ENCODE measurements around the gene CAPNS1.
"Not testable (repeated sequence)": the region's sequence is repeated elsewhere in the genome, so short reads cannot be mapped to it uniquely, and the experiment has no call there.

Gene CAPNS1

GRCh38 chr19:36182612-36183244, 42.9 kb downstream of the CAPNS1 start:
- Mint-ChIP-seq H3K9me3 (no peaks in the 10 kb centered on the region), H3K4me1 (ENCODE audit: low read depth) (no peaks in the 10 kb centered on the region), H3K27ac (no peak overlapping the region), H3K27me3 (no peaks in the 10 kb centered on the region), H3K4me3 (no peak overlapping the region), H3K36me3 (ENCODE audit: low read depth) (peaks cover 20% of the 10 kb centered on the region)
- intact Hi-C loops (cut with micrococcal nuclease), result no loop called here

DNA sequence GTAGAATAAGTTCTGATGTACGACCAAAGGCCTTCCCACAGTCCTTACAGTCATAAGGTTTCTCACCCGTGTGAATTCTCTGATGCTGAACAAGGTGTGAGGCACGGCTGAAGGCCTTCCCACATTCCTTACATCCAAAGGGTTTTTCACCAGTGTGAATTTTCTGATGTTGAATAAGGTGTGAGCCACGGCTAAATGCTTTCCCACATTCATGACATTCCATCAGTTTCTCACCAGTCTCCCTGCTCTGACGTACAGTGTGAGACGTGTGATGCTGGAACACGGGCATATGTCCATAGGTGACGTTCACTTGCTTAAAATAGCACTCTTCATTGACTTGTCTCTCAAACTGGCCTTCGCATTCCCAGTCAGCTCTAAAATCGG, 43.4 kb downstream of the CAPNS1 start:
- Mint-ChIP-seq H3K36me3 (ENCODE audit: low read depth) (peaks cover 25% of the 10 kb centered on the region), H3K4me3 (no peak overlapping the region), H3K9me3 (no peaks in the 10 kb centered on the region), H3K27me3 (no peaks in the 10 kb centered on the region), H3K4me1 (ENCODE audit: low read depth) (no peaks in the 10 kb centered on the region), H3K27ac (no peak overlapping the region)
- intact Hi-C loops (cut with micrococcal nuclease), result no loop called here

DNA sequence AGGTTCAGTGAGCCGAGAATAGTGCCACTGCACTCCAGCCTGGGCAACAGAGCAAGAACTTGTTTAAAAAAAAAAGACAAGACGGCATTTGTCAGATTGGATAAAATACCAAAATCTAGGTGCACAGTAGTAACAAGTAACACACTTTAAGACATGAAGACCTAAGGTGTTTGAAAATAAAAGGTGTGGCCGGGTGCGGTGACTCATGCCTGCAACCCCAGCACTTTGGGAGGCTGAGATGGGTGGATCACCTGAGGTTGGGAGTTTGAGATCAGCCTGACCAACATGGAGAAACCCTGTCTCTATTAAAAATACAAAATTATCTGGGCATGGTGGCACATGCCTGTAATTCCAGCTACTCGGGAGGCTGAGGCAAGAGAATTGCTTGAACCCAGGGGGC, 46.9 kb downstream of the CAPNS1 start:
- H3K27ac Mint-ChIP-seq; H3K4me1 Mint-ChIP-seq (ENCODE audit: low read depth); H3K9me3 Mint-ChIP-seq; H3K4me3 Mint-ChIP-seq; H3K27me3 Mint-ChIP-seq; intact Hi-C loops (cut with micrococcal nuclease): not testable (repeated sequence)
- peaks cover 41% of the 10 kb centered on the region for H3K36me3 Mint-ChIP-seq (ENCODE audit: low read depth)

- Mint-ChIP-seq H3K9me3 (no peaks in the 10 kb centered on the region), H3K4me1 (ENCODE audit: low read depth) (no peaks in the 10 kb centered on the region), H3K4me3 (no peak overlapping the region), H3K27me3 (no peaks in the 10 kb centered on the region), H3K36me3 (ENCODE audit: low read depth) (peaks cover 77% of the 10 kb centered on the region), H3K27ac (no peak overlapping the region)
- intact Hi-C loops (cut with micrococcal nuclease), result no loop called here
Observed at GRCh38 chr19:36196249-36196648, 56.4 kb downstream of the CAPNS1 start.

DNA sequence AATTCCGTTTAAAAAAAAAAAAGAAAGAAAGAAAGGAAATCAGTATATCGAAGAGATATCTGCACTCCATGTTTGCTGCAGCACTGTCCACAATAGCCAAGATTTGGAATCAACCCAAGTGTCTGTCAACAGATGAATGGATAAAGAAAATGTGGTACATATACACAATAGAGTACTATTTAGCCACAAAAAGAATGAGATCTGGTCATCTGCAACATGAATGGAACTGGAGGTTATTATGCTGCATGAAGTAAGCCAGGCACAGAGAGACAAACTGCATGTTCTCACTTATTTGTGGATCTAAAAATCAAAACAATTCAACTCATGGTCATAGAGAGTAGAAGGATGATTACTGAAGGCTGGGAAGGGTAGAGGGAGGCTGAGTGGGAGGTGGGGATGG, 58.3 kb downstream of the CAPNS1 start:
- Mint-ChIP-seq H3K36me3 (ENCODE audit: low read depth) (peaks cover 80% of the 10 kb centered on the region), H3K4me3 (no peak overlapping the region), H3K4me1 (ENCODE audit: low read depth) (no peaks in the 10 kb centered on the region), H3K9me3 (no peaks in the 10 kb centered on the region), H3K27me3 (no peaks in the 10 kb centered on the region), H3K27ac (no peak overlapping the region)
- intact Hi-C loops (cut with micrococcal nuclease), result no loop called here

Measured in dendritic cell treated with granulocyte-macrophage colony-stimulating factor and Interleukin-4, amounts not matched to agents 40 ng/mL and 50 ng/mL, for 4 days (primary cell).